Erythroblast (primary cell): ENCODE measurements around the gene S1PR4.
"Not testable (repeated sequence)": the region's sequence is repeated elsewhere in the genome, so short reads cannot be mapped to it uniquely, and the experiment has no call there.

Experiments used
- DNase-seq, 2 experiments: peaks; one replicate each; lab custom pipeline; 2025; lab: John Stamatoyannopoulos, UW
- GATA1 ChIP-seq: IDR thresholded peaks from 2 replicates; pipeline ENCODE4 v1.6.1; 2011; ENCODE audit warnings: low read depth, mild to moderate bottlenecking, control low read depth, low read length, moderate library complexity
- POLR2A ChIP-seq: IDR thresholded peaks from 2 replicates; pipeline ENCODE4 v1.6.1; 2011; ENCODE audit warnings: mild to moderate bottlenecking, low read length

The S1PR4 gene

GRCh38 chr19:3211191-3211590, 32.6 kb downstream of the S1PR4 start:
- TF ChIP-seq POLR2A (no peak), GATA1 (no peak)
- DNase-seq = no peak

GRCh38 chr19:3213159-3213558, 34.6 kb downstream of the S1PR4 start:
- no peak for DNase-seq
- no peak for TF ChIP-seq GATA1
- TF ChIP-seq POLR2A = no peak

GRCh38 chr19:3216874-3217273, 38.3 kb downstream of the S1PR4 start:
- DNase-seq = no peak
- TF ChIP-seq GATA1 (no peak), POLR2A (no peak)

- no peak for TF ChIP-seq GATA1
- DNase-seq = no peak
Measured at GRCh38 chr19:3220576-3220975, 42.0 kb downstream of the S1PR4 start.

- not testable (repeated sequence) for DNase-seq
Measured at GRCh38 chr19:3221576-3221975, 43.0 kb downstream of the S1PR4 start.

- DNase-seq = no peak
- no peak for TF ChIP-seq GATA1
- no peak for TF ChIP-seq POLR2A
Measured at GRCh38 chr19:3222709-3223108, 44.1 kb downstream of the S1PR4 start.

GRCh38 chr19:3224346-3225168, 46.0 kb downstream of the S1PR4 start, which contains the start of gene CELF5:
Gene CELF5 (plus strand): TSS chr19:3224661. CDS start chr19:3224740, 79 bp downstream.
- TF ChIP-seq POLR2A = no peak
- no peak for TF ChIP-seq GATA1
- DNase-seq = peak; percentile 64 to 80

GRCh38 chr19:3225169-3225485, 46.6 kb downstream of the S1PR4 start:
- no peak for DNase-seq
- TF ChIP-seq GATA1 = no peak
- TF ChIP-seq POLR2A = no peak

- DNase-seq = no peak
- no peak for TF ChIP-seq GATA1
- no peak for TF ChIP-seq POLR2A
Measured at GRCh38 chr19:3225677-3226093, 47.1 kb downstream of the S1PR4 start.

- TF ChIP-seq GATA1 (no peak), POLR2A (no peak)
- no peak for DNase-seq
Measured at GRCh38 chr19:3227054-3227626, 48.6 kb downstream of the S1PR4 start.

GRCh38 chr19:3229346-3229743, 50.8 kb downstream of the S1PR4 start:
- no peak for DNase-seq
- TF ChIP-seq POLR2A = no peak
